Ovary (tissue), 3 donors: ENCODE data around the gene ODC1.

Experiments
- CTCF ChIP-seq, 3 donors: fragments of 450-650 bp in 2 of 3; fragments of 200-600 bp in 1 of 3; IDR thresholded peaks; one replicate each; pipeline versions ENCODE4 v1.5.1 to v1.8.0; 2016 to 2022; ENCODE audit warnings: antibody characterized with exemption in 3 of 3, mild to moderate bottlenecking in 1 of 3
- POLR2A ChIP-seq: fragments of 450-650 bp; IDR thresholded peaks from one replicate; pipeline ENCODE4 v1.6.1; 2017; ENCODE audit warnings: antibody characterized with exemption, mild to moderate bottlenecking, moderate library complexity
- donor health status: DM: no; HTN: no; CAD: no.

DNA sequence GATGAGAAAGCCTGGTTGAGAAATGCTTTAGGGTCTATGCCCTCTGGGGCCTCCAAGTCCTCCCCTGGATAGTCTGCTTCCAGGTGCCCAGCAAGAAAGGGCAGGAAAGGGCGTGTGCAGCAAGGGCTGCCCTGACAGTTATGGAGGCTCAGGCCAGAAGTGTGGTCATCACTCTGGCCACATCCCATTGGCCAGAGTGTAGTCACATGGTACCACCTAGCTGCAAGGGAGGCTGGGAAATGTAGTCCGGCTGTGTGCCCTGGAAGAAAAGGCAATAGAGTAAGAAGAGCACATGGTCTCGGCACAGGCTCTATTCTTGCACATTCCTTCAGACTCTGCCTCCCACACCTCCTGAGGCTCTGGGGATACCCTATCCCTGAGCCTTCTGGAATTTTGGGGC, 35.7 kb downstream of the ODC1 start:
- TF ChIP-seq CTCF (IDR thresholded peaks at IDR 0.05) (no peak), POLR2A (no peak)
